Activated CD4-positive, CD25-positive, alpha-beta regulatory T cell treated with anti-CD3 and anti-CD28 coated beads, Interleukin-2, amount 50 U/mL, for 72 hours (primary cell): ENCODE data around the gene SMIM29.

Experiments
- DNase-seq: peaks from one replicate; pipeline ENCODE4 v3.0.0; 2021

SMIM29 gene

GRCh38 chr6:34239893-34240292 is 8.9 kb downstream of the SMIM29 start:
- no peak for DNase-seq

- no peak for DNase-seq
Measured at GRCh38 chr6:34239500-34239825, 9.3 kb downstream of the SMIM29 start.

GRCh38 chr6:34238585-34239499 is 10.0 kb downstream of the SMIM29 start:
- no peak for DNase-seq

- peak; percentile 76 for DNase-seq
Measured at GRCh38 chr6:34237722-34238584, 10.9 kb downstream of the SMIM29 start.

GRCh38 chr6:34237316-34237721 is 11.5 kb downstream of the SMIM29 start:
- no peak for DNase-seq

- peak; percentile 87 for DNase-seq
Measured at GRCh38 chr6:34236443-34237315, 12.1 kb downstream of the SMIM29 start, which contains the start of gene HMGA1. Gene HMGA1, plus strand, starts transcription at chr6:34236873. Its CDS starts 3,908 bp downstream, at chr6:34240781.

GRCh38 chr6:34236131-34236442 is 12.7 kb downstream of the SMIM29 start:
- DNase-seq = peak; percentile 55

GRCh38 chr6:34235307-34236130 is 13.3 kb downstream of the SMIM29 start:
- no peak for DNase-seq

- no peak for DNase-seq
Measured at GRCh38 chr6:34234667-34235306, 14.0 kb downstream of the SMIM29 start.

GRCh38 chr6:34233867-34234266 is 14.9 kb downstream of the SMIM29 start:
- DNase-seq = no peak

- DNase-seq = no peak
Measured at GRCh38 chr6:34232901-34233300, 15.9 kb downstream of the SMIM29 start.

- DNase-seq = no peak
Measured at GRCh38 chr6:34231566-34232336, 17.1 kb downstream of the SMIM29 start.

GRCh38 chr6:34230653-34231371 is 18.0 kb downstream of the SMIM29 start:
- DNase-seq = no peak

GRCh38 chr6:34229877-34230276 is 18.9 kb downstream of the SMIM29 start:
- no peak for DNase-seq

GRCh38 chr6:34227761-34228421 is 20.9 kb downstream of the SMIM29 start:
- no peak for DNase-seq

- no peak for DNase-seq
Measured at GRCh38 chr6:34226731-34227586, 21.8 kb downstream of the SMIM29 start.

- DNase-seq = no peak
Measured at GRCh38 chr6:34226066-34226465, 22.7 kb downstream of the SMIM29 start.

- no peak for DNase-seq
Measured at GRCh38 chr6:34225551-34225950, 23.3 kb downstream of the SMIM29 start.
